K562 (cell line): ENCODE measurements around the gene POLL. TPM values are rescaled to one million over a fixed set of nuclear protein-coding genes. Genes with fewer than 3 reads are reported as not detected.
A peak's percentile ranks its signal among the peaks of the same experiment; 100 is the strongest.

Experiments
- BRCA1 ChIP-seq, 2 experiments: fragments of 450-650 bp in 1 of 2; sonication (generic) in 1 of 2; formaldehyde crosslinking in 1 of 2; IDR thresholded peaks; 2 replicates each; pipeline versions ENCODE4 v1.5.0 to v1.6.1; 2017 to 2020; ENCODE audit warnings: mild to moderate bottlenecking in 1 of 2, missing genetic modification reagents in 1 of 2
- CTCFL ChIP-seq: IDR thresholded peaks from 2 replicates; pipeline ENCODE4 v1.6.1; 2011; ENCODE audit warnings: borderline replicate concordance, low read depth, mild to moderate bottlenecking, moderate library complexity, low read length; ENCODE audit not compliant: insufficient read depth, poor library complexity, severe bottlenecking
- CXXC5 ChIP-seq: fragments of 250-450 bp; sonication (Bioruptor Pico); IDR thresholded peaks from 2 replicates; pipeline ENCODE4 v1.8.0; 2022; ENCODE audit warnings: inconsistent platforms, mild to moderate bottlenecking, moderate library complexity
- DPF2 ChIP-seq: fragments of 450-650 bp; IDR thresholded peaks from 2 replicates; pipeline ENCODE4 v1.6.1; 2016
- FOXP4 ChIP-seq: sonication (generic); formaldehyde crosslinking; IDR thresholded peaks from 2 replicates; pipeline ENCODE4 v1.8.0; 2022; ENCODE audit warnings: mild to moderate bottlenecking, missing genetic modification reagents, borderline replicate concordance
- HNRNPL ChIP-seq: fragments of 200-400 bp; formaldehyde crosslinking; IDR thresholded peaks from 2 replicates; pipeline ENCODE4 v1.6.1; 2017; ENCODE audit warnings: low read depth, mild to moderate bottlenecking, low read length
- KDM5B ChIP-seq: fragments of 200-600 bp; sonication (generic); IDR thresholded peaks from 2 replicates; pipeline ENCODE4 v1.6.1; 2012; ENCODE audit warnings: low read depth, mild to moderate bottlenecking, moderate library complexity, low read length, control low read depth, inconsistent platforms; ENCODE audit not compliant: insufficient replicate concordance
- KLF1 ChIP-seq: fragments of 450-650 bp; IDR thresholded peaks from 2 replicates; pipeline ENCODE4 v1.6.1; 2016; ENCODE audit warnings: missing genetic modification characterization, missing compliant biosample characterization
- KLF13 ChIP-seq: fragments of 450-650 bp; IDR thresholded peaks from 2 replicates; pipeline ENCODE4 v1.6.1; 2016; ENCODE audit warnings: missing genetic modification characterization, low read depth, mild to moderate bottlenecking, missing compliant biosample characterization, moderate library complexity, borderline replicate concordance
- MAFK ChIP-seq: IDR thresholded peaks from 2 replicates; pipeline ENCODE4 v1.6.1; 2011; ENCODE audit warnings: low read length, improper control_type of control experiment
- PBX2 ChIP-seq, 2 experiments: IDR thresholded peaks in 1 of 2; conservative IDR thresholded peaks in 1 of 2; 2 replicates each; pipeline ENCODE4 v1.6.1; 2016; ENCODE audit warnings: low read depth in 2 of 2, mild to moderate bottlenecking in 1 of 2, missing compliant biosample characterization in 1 of 2, missing genetic modification characterization in 1 of 2, moderate library complexity in 1 of 2
- PRPF4 ChIP-seq: fragments of 200-400 bp; formaldehyde crosslinking; IDR thresholded peaks from one replicate; pipeline ENCODE4 v1.6.1; 2017; ENCODE audit warnings: low read length, low read depth, mild to moderate bottlenecking; ENCODE audit not compliant: insufficient read depth, poor library complexity, severe bottlenecking
- ZNF431 ChIP-seq: sonication (generic); formaldehyde crosslinking; IDR thresholded peaks from 2 replicates; pipeline ENCODE4 v1.8.0; 2022; ENCODE audit warnings: mild to moderate bottlenecking, missing genetic modification reagents
- ZNF507 ChIP-seq: conservative IDR thresholded peaks from 2 replicates; pipeline ENCODE4 v1.6.1; 2017; ENCODE audit warnings: missing genetic modification characterization, missing compliant biosample characterization
- ZNF551 ChIP-seq: fragments of 250-450 bp; sonication (Bioruptor Pico); IDR thresholded peaks from 2 replicates; pipeline ENCODE4 v1.5.0; 2021; ENCODE audit warnings: mild to moderate bottlenecking, moderate library complexity
- ZNF76 ChIP-seq: fragments of 250-450 bp; sonication (Bioruptor Pico); IDR thresholded peaks from 2 replicates; pipeline ENCODE4 v1.4.0; 2020; ENCODE audit warnings: mild to moderate bottlenecking, moderate library complexity, borderline replicate concordance
- polyA plus RNA-seq, 8 experiments: library from polyadenylated mRNA; depleted of rRNA in 4 of 8; stranded (reverse) in 5 of 8; unstranded in 3 of 8; fragments of >200 nt; fragmentation: Nextera tagmentation in 2 of 8; fragmentation: Illumina TruSeq in 1 of 8; extraction: Ambion mirVana in 2 of 8; extraction: Trizol in 1 of 8; gene quantifications; 2 replicates each; pipeline versions ENCODE4 v1.2.1 to v1.2.3, GENCODE V29; 2011 to 2014; ENCODE audit warnings: inconsistent platforms in 1 of 8, missing spikeins in 1 of 8
- total RNA-seq, 7 experiments: library from RNA; depleted of rRNA in 6 of 7; stranded (reverse); fragments of >200 nt in 6 of 7; fragmentation: Illumina TruSeq in 2 of 7; extraction: Trizol in 2 of 7; gene quantifications; 2 replicates each; pipeline versions ENCODE4 v1.2.1 to v1.2.3, GENCODE V29; 2011 to 2021; ENCODE audit warnings: low replicate concordance in 1 of 7

Gene POLL
- total and polyA plus RNA-seq, 9 of the 15 experiments (the other 6 are each of a cell fraction or from before 2014, with no cell fraction given) = 1.2 to 18.7 (median 10.9) TPM

GRCh38 chr10:101566333-101567164 lies 21.5 kb downstream of the POLL start (continued):
- no peak for TF ChIP-seq FOXP4 (CRISPR knock-in tag)
- TF ChIP-seq KLF1 (tag) = no peak
- no peak for TF ChIP-seq ZNF507
- no peak for TF ChIP-seq KDM5B
- TF ChIP-seq BRCA1 (IDR thresholded peaks at IDR 0.05) = no peak
- no peak for TF ChIP-seq BRCA1 (CRISPR knock-in tag; IDR thresholded peaks at IDR 0.05)
- TF ChIP-seq CXXC5 (CRISPR knock-in tag) = peak; percentile 81
- TF ChIP-seq PRPF4 = no peak
- TF ChIP-seq CTCFL = peak; percentile 36
- no peak for TF ChIP-seq HNRNPL
- no peak for TF ChIP-seq MAFK
- no peak; the same call in 1 of the 2 replicates for TF ChIP-seq PBX2 (CRISPR knock-in tag; IDR thresholded peaks at IDR 0.05; ENCODE audit: low read depth)
- TF ChIP-seq PBX2 (tag; conservative IDR thresholded peaks at IDR 0.05; ENCODE audit: low read depth) = peak; percentile 93
- peak; percentile 57 for TF ChIP-seq ZNF431 (CRISPR knock-in tag)
- TF ChIP-seq KLF13 (tag) = no peak
- TF ChIP-seq DPF2 = 0 out of 2 replicates have a peak, but pooled peaks have one; percentile 24
- no peak for TF ChIP-seq ZNF76 (CRISPR knock-in tag)
- no peak for TF ChIP-seq ZNF551 (CRISPR knock-in tag)
